Hepatocyte (in vitro differentiated cells): ENCODE data around the gene ANKRD28. TPM values are rescaled to one million over a fixed set of nuclear protein-coding genes. Genes with fewer than 3 reads are reported as not detected.

Experiments
- DNase-seq: peaks from one replicate; pipeline ENCODE4 v3.0.0-alpha.2; 2016; ENCODE audit warnings: low spot score
- H2AFZ ChIP-seq: fragments of 200-600 bp; sonication (generic); 2 replicates; pipeline ENCODE4 v1.6.0; 2016; ENCODE audit warnings: antibody characterized with exemption, mild to moderate bottlenecking
- H3K27ac ChIP-seq: fragments of 200-600 bp; sonication (generic); 2 replicates; pipeline ENCODE4 v1.5.1; 2016; ENCODE audit warnings: mild to moderate bottlenecking
- H3K27me3 ChIP-seq: fragments of 200-600 bp; sonication (generic); 2 replicates; pipeline ENCODE4 v1.6.1; 2016
- H3K36me3 ChIP-seq: fragments of 200-600 bp; sonication (generic); replicated peaks from 2 replicates; pipeline ENCODE4 v1.5.1; 2016; ENCODE audit warnings: low read depth; ENCODE audit not compliant: insufficient read depth
- H3K4me1 ChIP-seq: fragments of 200-600 bp; sonication (generic); 2 replicates; pipeline ENCODE4 v1.5.1; 2016; ENCODE audit warnings: mild to moderate bottlenecking, moderate library complexity; ENCODE audit not compliant: insufficient read depth
- H3K4me2 ChIP-seq: fragments of 200-600 bp; sonication (generic); 2 replicates; pipeline ENCODE4 v1.6.0; 2016
- H3K4me3 ChIP-seq: fragments of 200-600 bp; sonication (generic); 2 replicates; pipeline ENCODE4 v1.5.1; 2016; ENCODE audit warnings: mild to moderate bottlenecking
- H3K79me2 ChIP-seq: fragments of 200-600 bp; sonication (generic); 2 replicates; pipeline ENCODE4 v1.6.0; 2017; ENCODE audit warnings: mild to moderate bottlenecking
- H3K9me2 ChIP-seq: fragments of 200-600 bp; sonication (generic); replicated peaks from 2 replicates; pipeline ENCODE4 v1.6.0; 2017; ENCODE audit warnings: mild to moderate bottlenecking; ENCODE audit not compliant: insufficient read depth
- H3K9me3 ChIP-seq: fragments of 200-600 bp; sonication (generic); 2 replicates; pipeline ENCODE4 v1.5.1; 2016; ENCODE audit warnings: low read depth, mild to moderate bottlenecking
- H4K20me1 ChIP-seq: fragments of 200-600 bp; sonication (generic); 2 replicates; pipeline ENCODE4 v1.6.0; 2016; ENCODE audit warnings: mild to moderate bottlenecking; ENCODE audit not compliant: insufficient read depth, poor library complexity, severe bottlenecking
- EZH2 ChIP-seq: fragments of 200-600 bp; sonication (generic); IDR thresholded peaks from 2 replicates; pipeline ENCODE4 v1.6.1; 2016; ENCODE audit warnings: antibody characterized with exemption, mild to moderate bottlenecking, borderline replicate concordance
- EZH2phosphoT487 ChIP-seq: fragments of 200-600 bp; sonication (generic); IDR thresholded peaks from one replicate; pipeline ENCODE4 v1.6.1; 2018; ENCODE audit warnings: antibody characterized with exemption, mild to moderate bottlenecking, low read depth, moderate library complexity; ENCODE audit not compliant: unreplicated experiment, severe bottlenecking
- WGBS: methylation state at CpG from one replicate; pipeline ENCODE4 v1.1.6; 2016; ENCODE audit warnings: low lambda C conversion rate; ENCODE audit errors: missing lambda C conversion rate; 5-methylcytosine and 5-hydroxymethylcytosine counted together
- polyA plus RNA-seq: library from polyadenylated mRNA; unstranded; fragments of >200 nt; fragmentation: Nextera tagmentation; extraction: Ambion mirVana; gene quantifications from 2 replicates; pipeline ENCODE4 v1.2.1, GENCODE V29; 2016
- total RNA-seq: library from RNA; depleted of rRNA; stranded (reverse); fragments of >200 nt; gene quantifications from 2 replicates; pipeline ENCODE4 v1.2.3, GENCODE V29; 2014
- TF ChIP-seq, protein P1 (sequence below): fragments of 200-600 bp; sonication (generic); IDR thresholded peaks from 2 replicates; pipeline ENCODE4 v1.5.1; 2016; ENCODE audit warnings: antibody characterized with exemption, mild to moderate bottlenecking; ENCODE audit not compliant: poor library complexity

Gene ANKRD28
- total and polyA plus RNA-seq, 2 experiments from 2014 or later = 12.3 to 40.6 TPM

DNA sequence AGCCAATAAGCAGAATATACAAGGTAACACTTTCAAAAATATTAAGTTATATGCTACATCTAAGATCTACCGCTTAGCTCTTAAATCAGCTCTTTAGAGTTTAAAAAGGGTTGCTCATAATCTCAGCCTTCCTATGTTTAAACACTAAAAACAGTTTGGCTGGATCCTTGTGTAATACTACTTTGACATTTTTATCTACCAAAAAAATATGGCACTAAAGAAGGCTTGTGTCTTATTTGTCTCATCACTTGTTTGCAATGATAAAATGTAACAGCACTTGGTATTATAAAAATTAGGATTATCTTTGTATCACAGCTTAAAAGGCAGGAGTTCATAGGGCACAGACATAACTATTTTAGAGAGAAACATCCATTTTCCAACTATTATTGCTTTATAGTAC, 9.8 kb downstream of the ANKRD28 start:
- H3K79me2 ChIP-seq = peaks cover 82% of the 10 kb centered on the region
- no peak overlapping the region for H2AFZ ChIP-seq
- 92% methylated on average over 1 of the region's 1 CpG for whole genome bisulfite sequencing
- no peaks in the 10 kb centered on the region for H3K9me2 ChIP-seq
- H3K4me3 ChIP-seq = no peak overlapping the region
- DNase-seq = no peak
- H3K27ac ChIP-seq = no peak overlapping the region
- no peak for TF ChIP-seq EZH2phosphoT487
- TF ChIP-seq, protein P1, sequence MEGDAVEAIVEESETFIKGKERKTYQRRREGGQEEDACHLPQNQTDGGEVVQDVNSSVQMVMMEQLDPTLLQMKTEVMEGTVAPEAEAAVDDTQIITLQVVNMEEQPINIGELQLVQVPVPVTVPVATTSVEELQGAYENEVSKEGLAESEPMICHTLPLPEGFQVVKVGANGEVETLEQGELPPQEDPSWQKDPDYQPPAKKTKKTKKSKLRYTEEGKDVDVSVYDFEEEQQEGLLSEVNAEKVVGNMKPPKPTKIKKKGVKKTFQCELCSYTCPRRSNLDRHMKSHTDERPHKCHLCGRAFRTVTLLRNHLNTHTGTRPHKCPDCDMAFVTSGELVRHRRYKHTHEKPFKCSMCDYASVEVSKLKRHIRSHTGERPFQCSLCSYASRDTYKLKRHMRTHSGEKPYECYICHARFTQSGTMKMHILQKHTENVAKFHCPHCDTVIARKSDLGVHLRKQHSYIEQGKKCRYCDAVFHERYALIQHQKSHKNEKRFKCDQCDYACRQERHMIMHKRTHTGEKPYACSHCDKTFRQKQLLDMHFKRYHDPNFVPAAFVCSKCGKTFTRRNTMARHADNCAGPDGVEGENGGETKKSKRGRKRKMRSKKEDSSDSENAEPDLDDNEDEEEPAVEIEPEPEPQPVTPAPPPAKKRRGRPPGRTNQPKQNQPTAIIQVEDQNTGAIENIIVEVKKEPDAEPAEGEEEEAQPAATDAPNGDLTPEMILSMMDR = no peak
- H3K36me3 ChIP-seq = no peaks in the 10 kb centered on the region
- H4K20me1 ChIP-seq = no peaks in the 10 kb centered on the region
- no peaks in the 10 kb centered on the region for H3K4me1 ChIP-seq
- H3K4me2 ChIP-seq = no peak overlapping the region
- H3K27me3 ChIP-seq = no peaks in the 10 kb centered on the region
- no peaks in the 10 kb centered on the region for H3K9me3 ChIP-seq

- Histone ChIP-seq H3K27ac (no peak overlapping the region), H3K4me2 (no peak overlapping the region), H3K79me2 (peaks cover 78% of the 10 kb centered on the region), H4K20me1 (no peaks in the 10 kb centered on the region), H2AFZ (no peak overlapping the region), H3K9me3 (no peaks in the 10 kb centered on the region), H3K4me1 (no peaks in the 10 kb centered on the region), H3K36me3 (no peaks in the 10 kb centered on the region), H3K9me2 (no peaks in the 10 kb centered on the region), H3K27me3 (no peaks in the 10 kb centered on the region), H3K4me3 (no peak overlapping the region)
- WGBS = 96% methylated on average over 1 of the region's 1 CpG
- TF ChIP-seq EZH2 = no peak
- no peak for TF ChIP-seq EZH2phosphoT487
- TF ChIP-seq, protein P1 = no peak
- no peak for DNase-seq
Observed at GRCh38 chr3:15787526-15787925, 10.3 kb downstream of the ANKRD28 start.

GRCh38 chr3:15783361-15783969, 14.3 kb downstream of the ANKRD28 start:
- Histone ChIP-seq H3K27ac (no peak overlapping the region), H3K9me2 (no peaks in the 10 kb centered on the region), H3K4me1 (no peaks in the 10 kb centered on the region), H3K27me3 (no peaks in the 10 kb centered on the region), H3K4me3 (no peak overlapping the region), H3K4me2 (peak overlapping the region; percentile 12), H2AFZ (no peak overlapping the region), H3K36me3 (no peaks in the 10 kb centered on the region), H4K20me1 (no peaks in the 10 kb centered on the region), H3K9me3 (no peaks in the 10 kb centered on the region), H3K79me2 (peaks cover 70% of the 10 kb centered on the region)
- TF ChIP-seq EZH2 = no peak
- no peak for TF ChIP-seq EZH2phosphoT487
- TF ChIP-seq, protein P1 = no peak
- no peak for DNase-seq
- 79% methylated on average over 4 of the region's 4 CpGs for WGBS

- no peaks in the 10 kb centered on the region for H3K36me3 ChIP-seq
- H4K20me1 ChIP-seq = no peaks in the 10 kb centered on the region
- peak overlapping the region; percentile 2 for H3K27ac ChIP-seq
- H3K4me2 ChIP-seq = peak overlapping the region; percentile 6
- H3K9me2 ChIP-seq = no peaks in the 10 kb centered on the region
- no peaks in the 10 kb centered on the region for H3K27me3 ChIP-seq
- no peaks in the 10 kb centered on the region for H3K4me1 ChIP-seq
- H2AFZ ChIP-seq = no peak overlapping the region
- no peak overlapping the region for H3K4me3 ChIP-seq
- no peak for DNase-seq
- peaks cover 69% of the 10 kb centered on the region for H3K79me2 ChIP-seq
- WGBS = 98% methylated on average over 2 of the region's 2 CpGs
- TF ChIP-seq, protein P1 = no peak
- TF ChIP-seq EZH2 (no peak), EZH2phosphoT487 (no peak)
- H3K9me3 ChIP-seq = no peaks in the 10 kb centered on the region
Observed at GRCh38 chr3:15782429-15782828, 15.3 kb downstream of the ANKRD28 start.
